IMR-90 (cell line): ENCODE results near the gene POLR3F. TPM values are rescaled to one million over a fixed set of nuclear protein-coding genes. Genes with fewer than 3 reads are reported as not detected.

ENCODE experiments used
- ATAC-seq: fragments of 200-7000 bp; cut with Tn5 transposase; 2 replicates; pipeline ENCODE4 v1.9.1; 2020; ENCODE audit warnings: low read depth, mild to moderate bottlenecking, moderate library complexity
- BruUV-seq: library from RNA; stranded (reverse); fragments of 400-500 nt; replicated peaks from 2 replicates; lab custom pipeline; 2021; lab: Mats Ljungman, UMichigan
- CTCF ChIA-PET: fragments of 300-600 bp; formaldehyde crosslinking; extraction: SDS; loops from one replicate; lab custom pipeline; 2021; ENCODE audit warnings: antibody characterized with exemption; lab: Yijun Ruan, JAX
- POLR2A ChIA-PET: fragments of 300-600 bp; sonication (Branson Sonifier 250); formaldehyde crosslinking; loops from one replicate; lab custom pipeline; 2022; ENCODE audit warnings: antibody characterized with exemption; ENCODE audit not compliant: unreplicated experiment; lab: Charles Lee
- DNase-seq: peaks from one replicate; pipeline ENCODE4 v3.0.0; 2013
- H2AFZ ChIP-seq: replicated peaks from 2 replicates; pipeline ENCODE3; 2013; ENCODE audit warnings: low read length, mild to moderate bottlenecking; ENCODE audit not compliant: poor library complexity
- H2AK5ac ChIP-seq: 2 replicates; pipeline ENCODE4 v1.6.1; 2013; ENCODE audit warnings: low read depth, low read length, inconsistent platforms
- H2AK9ac ChIP-seq: replicated peaks from 2 replicates; pipeline ENCODE3; 2013; ENCODE audit warnings: mild to moderate bottlenecking, low read depth, low read length, moderate library complexity; ENCODE audit not compliant: poor library complexity
- H2BK120ac ChIP-seq: 2 replicates; pipeline ENCODE4 v1.6.1; 2013; ENCODE audit warnings: low read depth, low read length, inconsistent platforms
- H2BK15ac ChIP-seq: 3 replicates; pipeline ENCODE4 v1.6.1; 2013; ENCODE audit warnings: low read depth, low read length, inconsistent platforms
- H2BK20ac ChIP-seq: 2 replicates; pipeline ENCODE4 v1.6.1; 2013; ENCODE audit warnings: low read depth, mild to moderate bottlenecking, inconsistent platforms, low read length, moderate library complexity
- H2BK5ac ChIP-seq: 2 replicates; pipeline ENCODE4 v1.6.1; 2013; ENCODE audit warnings: mild to moderate bottlenecking, low read depth, low read length, inconsistent platforms; ENCODE audit not compliant: poor library complexity, severe bottlenecking
- H3K14ac ChIP-seq: replicated peaks from 2 replicates; pipeline ENCODE4 v1.6.1; 2013; ENCODE audit warnings: low read depth, low read length, inconsistent platforms
- H3K18ac ChIP-seq: 2 replicates; pipeline ENCODE4 v1.6.1; 2013; ENCODE audit warnings: low read depth, low read length, control low read depth
- H3K23ac ChIP-seq: 2 replicates; pipeline ENCODE4 v1.6.1; 2013; ENCODE audit warnings: low read depth, low read length, inconsistent platforms
- H3K27ac ChIP-seq: 2 replicates; pipeline ENCODE4 v1.5.1; 2013; ENCODE audit warnings: mild to moderate bottlenecking, control low read depth, low read length; ENCODE audit not compliant: insufficient read depth
- H3K27me3 ChIP-seq: 2 replicates; pipeline ENCODE4 v1.6.1; 2013; ENCODE audit warnings: low read length; ENCODE audit not compliant: control insufficient read depth, insufficient read depth
- H3K36me3 ChIP-seq: 2 replicates; pipeline ENCODE4 v1.6.1; 2013; ENCODE audit warnings: low read length, mixed read lengths; ENCODE audit not compliant: control insufficient read depth, insufficient read depth
- H3K4ac ChIP-seq: 2 replicates; pipeline ENCODE4 v1.6.1; 2013; ENCODE audit warnings: low read depth, low read length, inconsistent platforms
- H3K4me1 ChIP-seq: 2 replicates; pipeline ENCODE4 v1.6.1; 2013; ENCODE audit warnings: low read length, mixed read lengths; ENCODE audit not compliant: control insufficient read depth, insufficient read depth
- H3K4me2 ChIP-seq: 2 replicates; pipeline ENCODE4 v1.6.1; 2013; ENCODE audit warnings: low read depth, mild to moderate bottlenecking, control low read depth, low read length, moderate library complexity
- H3K4me3 ChIP-seq: 2 replicates; pipeline ENCODE4 v1.5.1; 2013; ENCODE audit warnings: low read depth, mild to moderate bottlenecking, control low read depth, low read length, moderate library complexity; ENCODE audit not compliant: insufficient read depth
- H3K56ac ChIP-seq: 2 replicates; pipeline ENCODE4 v1.6.1; 2013; ENCODE audit warnings: low read length, inconsistent platforms; ENCODE audit not compliant: insufficient read depth; ENCODE audit errors: extremely low read depth
- H3K79me1 ChIP-seq, 2 experiments: 2 replicates each; pipeline ENCODE4 v1.6.1; 2013; ENCODE audit warnings: low read length in 2 of 2, inconsistent platforms in 1 of 2, low read depth in 1 of 2
- H3K9ac ChIP-seq: 2 replicates; pipeline ENCODE4 v1.6.1; 2013; ENCODE audit warnings: low read depth, low read length, control low read depth
- H3K9me1 ChIP-seq: 2 replicates; pipeline ENCODE4 v1.6.1; 2013; ENCODE audit warnings: low read length, inconsistent platforms; ENCODE audit not compliant: insufficient read depth
- H3K9me3 ChIP-seq: 2 replicates; pipeline ENCODE4 v1.6.1; 2013; ENCODE audit warnings: low read length; ENCODE audit not compliant: control insufficient read depth, insufficient read depth
- H4K20me1 ChIP-seq: 2 replicates; pipeline ENCODE4 v1.6.1; 2013; ENCODE audit warnings: low read length, inconsistent platforms; ENCODE audit not compliant: insufficient read depth
- H4K5ac ChIP-seq: 2 replicates; pipeline ENCODE4 v1.6.1; 2013; ENCODE audit warnings: mild to moderate bottlenecking, low read depth, low read length, control low read depth
- H4K8ac ChIP-seq, 2 experiments: 2 replicates each; pipeline ENCODE4 v1.6.1; 2013; ENCODE audit warnings: low read depth in 2 of 2, low read length in 2 of 2, control low read depth in 1 of 2, inconsistent platforms in 1 of 2
- H4K91ac ChIP-seq: 2 replicates; pipeline ENCODE4 v1.6.1; 2013; ENCODE audit warnings: low read depth, low read length, inconsistent platforms; ENCODE audit not compliant: insufficient read depth
- CEBPB ChIP-seq: IDR thresholded peaks from 2 replicates; pipeline ENCODE4 v1.6.1; 2012; ENCODE audit warnings: low read depth, low read length, improper control_type of control experiment
- CHD1 ChIP-seq: IDR thresholded peaks from 2 replicates; pipeline ENCODE4 v1.6.1; 2012; ENCODE audit warnings: low read depth, low read length, improper control_type of control experiment
- FOS ChIP-seq: fragments of 150-350 bp; IDR thresholded peaks from 2 replicates; pipeline ENCODE4 v1.6.1; 2016; ENCODE audit warnings: low read depth, low read length
- MAFK ChIP-seq: IDR thresholded peaks from 2 replicates; pipeline ENCODE4 v1.6.1; 2012; ENCODE audit warnings: low read depth, low read length, improper control_type of control experiment
- NFE2L2 ChIP-seq: fragments of 150-350 bp; IDR thresholded peaks from 2 replicates; pipeline ENCODE4 v1.6.1; 2016; ENCODE audit warnings: low read depth, mild to moderate bottlenecking, low read length
- RAD21 ChIP-seq: IDR thresholded peaks from 2 replicates; pipeline ENCODE4 v1.6.1; 2012; ENCODE audit warnings: low read length, improper control_type of control experiment
- RCOR1 ChIP-seq: IDR thresholded peaks from 2 replicates; pipeline ENCODE4 v1.6.1; 2012; ENCODE audit warnings: mild to moderate bottlenecking, low read length, improper control_type of control experiment; ENCODE audit not compliant: insufficient replicate concordance
- RFX5 ChIP-seq: IDR thresholded peaks from 2 replicates; pipeline ENCODE4 v1.8.0; 2012; ENCODE audit warnings: low read depth, mild to moderate bottlenecking, low read length, moderate library complexity
- SMC3 ChIP-seq: fragments of 150-350 bp; IDR thresholded peaks from 2 replicates; pipeline ENCODE4 v1.6.1; 2016; ENCODE audit warnings: low read depth, mild to moderate bottlenecking, antibody characterized with exemption, low read length, moderate library complexity
- USF2 ChIP-seq: fragments of 150-350 bp; IDR thresholded peaks from 2 replicates; pipeline ENCODE4 v1.6.1; 2017; ENCODE audit warnings: mild to moderate bottlenecking, antibody characterized with exemption, low read length, low read depth
- WGBS, 2 experiments: methylation state at CpG; one replicate each; pipeline versions ENCODE4 v1.1.5 to v1.1.7; 2013; ENCODE audit warnings: missing lambda C conversion rate in 2 of 2; ENCODE audit not compliant: insufficient read length in 1 of 2; ENCODE audit errors: extremely low coverage in 2 of 2; 5-methylcytosine and 5-hydroxymethylcytosine counted together
- dilution Hi-C: fragments of 300-500 bp; cut with HindIII; formaldehyde crosslinking; loops from one replicate; pipeline ENCODE4 v1.14.3; 2018; ENCODE audit warnings: low sequenced_read_pairs; ENCODE audit not compliant: unreplicated experiment
- in situ Hi-C: fragments of 300-500 bp; cut with MboI; formaldehyde crosslinking; loops from 3 replicates; pipeline ENCODE4 v1.14.3; 2019; ENCODE audit warnings: low sequenced_read_pairs, inconsistent platforms, mixed read lengths
- intact Hi-C: fragments of 100-400 bp; cut with micrococcal nuclease; formaldehyde crosslinking; loops from 2 replicates; pipeline ENCODE4 v1.10.0; 2022
- polyA plus RNA-seq, 3 experiments: library from polyadenylated mRNA; depleted of rRNA; stranded (reverse); fragments of >200 nt; gene quantifications; 2 replicates each; pipeline ENCODE4 v1.2.3, GENCODE V29; 2012; ENCODE audit warnings: low replicate concordance in 1 of 3
- total RNA-seq: library from RNA; depleted of rRNA; stranded (reverse); fragments of >200 nt; gene quantifications from 2 replicates; pipeline ENCODE4 v1.2.3, GENCODE V29; 2012
- TF ChIP-seq, protein P1 (sequence below): fragments of 150-350 bp; IDR thresholded peaks from 2 replicates; pipeline ENCODE4 v1.6.1; 2016; ENCODE audit warnings: low read depth, mild to moderate bottlenecking, low read length, moderate library complexity, borderline replicate concordance

Gene POLR3F
- total and polyA plus RNA-seq, 2 of the 4 experiments (the other 2 are of a cell fraction) = 5.7 to 7.2 TPM

- no peak overlapping the region for H2BK20ac ChIP-seq
- in situ Hi-C loops (no loop called here), dilution Hi-C loops (no loop called here), intact Hi-C loops (no loop called here)
- H3K4me3 ChIP-seq = no peak overlapping the region
- H4K8ac ChIP-seq = no peak overlapping the region
- no peak overlapping the region for H3K4ac ChIP-seq
- TF ChIP-seq FOS = no peak
- no peak for TF ChIP-seq RAD21
- TF ChIP-seq CHD1 = no peak
- TF ChIP-seq CEBPB = no peak
- TF ChIP-seq NFE2L2 = no peak
- TF ChIP-seq RCOR1 = no peak
- no peak for TF ChIP-seq MAFK
- TF ChIP-seq RFX5 = no peak
- no peak for TF ChIP-seq USF2
- no peak for TF ChIP-seq SMC3
- TF ChIP-seq, protein P1, sequence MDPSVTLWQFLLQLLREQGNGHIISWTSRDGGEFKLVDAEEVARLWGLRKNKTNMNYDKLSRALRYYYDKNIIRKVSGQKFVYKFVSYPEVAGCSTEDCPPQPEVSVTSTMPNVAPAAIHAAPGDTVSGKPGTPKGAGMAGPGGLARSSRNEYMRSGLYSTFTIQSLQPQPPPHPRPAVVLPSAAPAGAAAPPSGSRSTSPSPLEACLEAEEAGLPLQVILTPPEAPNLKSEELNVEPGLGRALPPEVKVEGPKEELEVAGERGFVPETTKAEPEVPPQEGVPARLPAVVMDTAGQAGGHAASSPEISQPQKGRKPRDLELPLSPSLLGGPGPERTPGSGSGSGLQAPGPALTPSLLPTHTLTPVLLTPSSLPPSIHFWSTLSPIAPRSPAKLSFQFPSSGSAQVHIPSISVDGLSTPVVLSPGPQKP = no peak
- no peaks in the 10 kb centered on the region for H4K20me1 ChIP-seq
- no TSS peak for BruUV-seq
- H2AK5ac ChIP-seq = no peak overlapping the region
- WGBS, 2 experiments = no CpG with 5 or more reads among the region's 6 CpGs
- no peaks in the 10 kb centered on the region for H3K79me1 ChIP-seq
- H3K4me1 ChIP-seq = no peaks in the 10 kb centered on the region
- CTCF ChIA-PET = no interaction called here
- POLR2A ChIA-PET = no interaction called here
- no peak overlapping the region for H2AK9ac ChIP-seq
- H3K9me1 ChIP-seq = no peaks in the 10 kb centered on the region
- no peaks in the 10 kb centered on the region for H3K36me3 ChIP-seq
- H2AFZ ChIP-seq = no peak overlapping the region
- H3K23ac ChIP-seq = no peak overlapping the region
- no peak overlapping the region for H3K14ac ChIP-seq
- no peak overlapping the region for H2BK15ac ChIP-seq
- no peak overlapping the region for H3K9ac ChIP-seq
- H4K5ac ChIP-seq = no peak overlapping the region
- H2BK120ac ChIP-seq = no peak overlapping the region
- no peak overlapping the region for H3K27ac ChIP-seq
- H3K27me3 ChIP-seq = no peaks in the 10 kb centered on the region
- H3K4me2 ChIP-seq = no peak overlapping the region
- H3K18ac ChIP-seq = no peak overlapping the region
- DNase-seq (no peak), ATAC-seq (no peak)
- no peaks in the 10 kb centered on the region for H3K9me3 ChIP-seq
- no peak overlapping the region for H2BK5ac ChIP-seq
- no peak overlapping the region for H3K56ac ChIP-seq
- H4K91ac ChIP-seq = no peak overlapping the region
Measured at GRCh38 chr20:18431206-18431605, 36.0 kb upstream of the POLR3F start.
